ENCODE data around the gene SRPX2. TPM values are rescaled to one million over a fixed set of nuclear protein-coding genes. Genes with fewer than 3 reads are reported as not detected.

SRPX2 gene
- total RNA-seq, 1 experiment from 2014 or later = 31.5 TPM

DNA sequence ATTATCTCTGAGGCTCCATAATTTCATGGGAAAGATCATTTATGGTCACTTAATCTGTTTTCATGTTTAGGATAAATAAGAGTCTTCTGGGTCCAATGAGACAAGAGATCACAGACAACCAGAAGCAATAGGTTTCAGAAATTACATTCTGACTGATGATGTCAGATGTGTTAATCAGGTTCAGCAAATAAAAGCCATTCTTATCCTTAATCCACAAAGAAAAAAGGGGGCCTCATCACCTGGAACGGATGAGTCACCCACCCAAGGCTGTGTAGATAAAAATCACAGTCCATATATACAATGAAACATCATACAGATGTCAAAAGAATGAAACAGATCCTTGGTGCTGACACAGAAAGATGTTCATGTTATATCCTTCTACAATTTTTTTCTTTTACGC is 51.3 kb downstream of the SRPX2 start:
- Mint-ChIP-seq H3K36me3 (ENCODE audit: insufficient read depth, unreplicated experiment) (no peaks in the 10 kb centered on the region), H3K4me1 (ENCODE audit: low read depth, unreplicated experiment) (no peaks in the 10 kb centered on the region), H3K4me3 (ENCODE audit: low read depth, unreplicated experiment) (no peak overlapping the region), H3K9me3 (ENCODE audit: low read depth, unreplicated experiment) (no peaks in the 10 kb centered on the region), H3K27ac (ENCODE audit: unreplicated experiment) (no peak overlapping the region), H3K27me3 (ENCODE audit: unreplicated experiment) (no peaks in the 10 kb centered on the region)
- intact Hi-C loops (cut with micrococcal nuclease; ENCODE audit: unreplicated experiment) = no loop called here
- no TSS peak for BruUV-seq (replicated peaks)
- no peak for DNase-seq
- CTCF ChIA-PET = no interaction called here
- TF ChIP-seq, protein P1, sequence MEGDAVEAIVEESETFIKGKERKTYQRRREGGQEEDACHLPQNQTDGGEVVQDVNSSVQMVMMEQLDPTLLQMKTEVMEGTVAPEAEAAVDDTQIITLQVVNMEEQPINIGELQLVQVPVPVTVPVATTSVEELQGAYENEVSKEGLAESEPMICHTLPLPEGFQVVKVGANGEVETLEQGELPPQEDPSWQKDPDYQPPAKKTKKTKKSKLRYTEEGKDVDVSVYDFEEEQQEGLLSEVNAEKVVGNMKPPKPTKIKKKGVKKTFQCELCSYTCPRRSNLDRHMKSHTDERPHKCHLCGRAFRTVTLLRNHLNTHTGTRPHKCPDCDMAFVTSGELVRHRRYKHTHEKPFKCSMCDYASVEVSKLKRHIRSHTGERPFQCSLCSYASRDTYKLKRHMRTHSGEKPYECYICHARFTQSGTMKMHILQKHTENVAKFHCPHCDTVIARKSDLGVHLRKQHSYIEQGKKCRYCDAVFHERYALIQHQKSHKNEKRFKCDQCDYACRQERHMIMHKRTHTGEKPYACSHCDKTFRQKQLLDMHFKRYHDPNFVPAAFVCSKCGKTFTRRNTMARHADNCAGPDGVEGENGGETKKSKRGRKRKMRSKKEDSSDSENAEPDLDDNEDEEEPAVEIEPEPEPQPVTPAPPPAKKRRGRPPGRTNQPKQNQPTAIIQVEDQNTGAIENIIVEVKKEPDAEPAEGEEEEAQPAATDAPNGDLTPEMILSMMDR (IDR thresholded peaks at IDR 0.05; ENCODE audit: unreplicated experiment) = no peak

DNA sequence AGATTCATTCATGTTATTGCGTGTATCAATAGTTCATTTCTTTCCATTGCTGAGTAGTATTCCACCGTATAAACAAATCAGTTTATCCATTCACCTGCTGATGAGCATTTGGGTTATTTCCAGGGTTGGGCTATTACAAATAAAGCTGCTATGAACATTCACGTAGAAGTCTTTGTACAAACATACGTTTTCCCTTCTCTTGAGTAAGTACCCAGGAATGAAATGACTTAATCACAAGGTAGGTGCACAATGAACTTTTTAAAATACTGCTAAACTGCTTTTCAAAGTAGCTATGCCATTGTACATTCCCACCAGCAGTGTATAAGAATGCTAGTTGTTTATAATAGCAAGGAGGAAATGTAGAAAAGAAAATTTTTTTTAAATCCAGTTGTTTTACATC is 52.0 kb downstream of the SRPX2 start:
- BruUV-seq (replicated peaks) = no TSS peak
- Mint-ChIP-seq H3K4me3 (ENCODE audit: low read depth, unreplicated experiment) (no peak overlapping the region), H3K4me1 (ENCODE audit: low read depth, unreplicated experiment) (no peaks in the 10 kb centered on the region), H3K27me3 (ENCODE audit: unreplicated experiment) (no peaks in the 10 kb centered on the region), H3K9me3 (ENCODE audit: low read depth, unreplicated experiment) (no peaks in the 10 kb centered on the region), H3K27ac (ENCODE audit: unreplicated experiment) (no peak overlapping the region), H3K36me3 (ENCODE audit: insufficient read depth, unreplicated experiment) (no peaks in the 10 kb centered on the region)
- CTCF ChIA-PET = no interaction called here
- DNase-seq = no peak
- TF ChIP-seq, protein P1 (IDR thresholded peaks at IDR 0.05; ENCODE audit: unreplicated experiment) = no peak
- intact Hi-C loops (cut with micrococcal nuclease; ENCODE audit: unreplicated experiment) = no loop called here

DNA sequence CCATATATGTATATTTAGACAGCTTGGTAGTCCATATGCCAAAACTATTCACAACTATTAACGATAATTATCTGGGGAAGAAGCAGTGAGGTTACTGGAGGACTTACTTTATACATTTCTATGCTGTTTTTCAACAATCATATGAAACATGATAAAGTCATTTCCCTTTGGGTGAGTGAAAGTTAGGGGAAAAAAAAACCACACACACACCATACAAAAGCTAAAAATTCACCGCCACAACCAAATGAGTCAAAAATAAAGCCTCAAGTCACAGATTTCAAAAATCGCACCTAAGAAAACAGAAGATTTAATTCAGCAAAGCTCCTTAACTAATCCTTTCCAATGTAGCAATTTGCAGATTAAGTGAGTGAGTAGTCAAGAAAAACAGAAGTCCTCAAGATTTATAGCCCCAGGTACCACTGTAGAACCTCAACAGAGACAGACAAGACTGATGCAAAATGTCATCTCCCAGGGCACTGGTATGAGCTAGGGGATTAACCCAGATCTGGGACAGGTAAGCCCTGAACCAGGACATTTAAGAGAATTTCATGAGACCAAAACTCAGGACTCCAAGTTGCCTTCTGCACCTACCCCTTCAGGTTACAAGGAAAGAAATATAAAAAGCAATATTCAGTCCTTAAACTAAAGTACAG is 52.8 kb downstream of the SRPX2 start:
- TF ChIP-seq, protein P1 (IDR thresholded peaks at IDR 0.05; ENCODE audit: unreplicated experiment) = no peak
- Mint-ChIP-seq H3K27ac (ENCODE audit: unreplicated experiment) (no peak overlapping the region), H3K36me3 (ENCODE audit: insufficient read depth, unreplicated experiment) (no peaks in the 10 kb centered on the region), H3K9me3 (ENCODE audit: low read depth, unreplicated experiment) (no peaks in the 10 kb centered on the region), H3K27me3 (ENCODE audit: unreplicated experiment) (no peaks in the 10 kb centered on the region), H3K4me1 (ENCODE audit: low read depth, unreplicated experiment) (no peaks in the 10 kb centered on the region), H3K4me3 (ENCODE audit: low read depth, unreplicated experiment) (no peak overlapping the region)
- no peak for DNase-seq
- BruUV-seq (replicated peaks) = no TSS peak
- intact Hi-C loops (cut with micrococcal nuclease; ENCODE audit: unreplicated experiment) = no loop called here
- CTCF ChIA-PET = no interaction called here

DNA sequence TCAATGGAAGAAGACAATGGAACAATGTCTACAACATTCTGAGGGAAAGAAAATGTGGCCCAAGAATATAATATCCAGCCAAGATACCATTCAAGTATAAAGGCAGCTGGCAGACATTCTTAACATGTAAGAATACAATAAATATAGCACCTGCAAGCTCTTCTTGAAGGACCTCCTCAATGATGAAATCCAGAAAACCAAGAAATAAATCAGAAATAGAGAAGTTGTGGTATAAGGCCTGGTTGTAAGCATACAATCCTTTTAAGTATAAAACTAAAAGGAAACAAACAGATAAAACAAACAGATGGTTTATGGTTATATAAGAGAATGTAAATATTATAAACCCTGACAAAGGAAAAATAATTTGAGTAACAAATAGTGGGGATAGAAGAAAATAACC is 54.6 kb downstream of the SRPX2 start:
- no peaks in the 10 kb centered on the region for H3K4me1 Mint-ChIP-seq (ENCODE audit: low read depth, unreplicated experiment)
- intact Hi-C loops (cut with micrococcal nuclease; ENCODE audit: unreplicated experiment) = no loop called here
- DNase-seq = no peak
- TF ChIP-seq, protein P1 (IDR thresholded peaks at IDR 0.05; ENCODE audit: unreplicated experiment) = no peak
- H3K27me3 Mint-ChIP-seq (ENCODE audit: unreplicated experiment) = no peaks in the 10 kb centered on the region
- H3K9me3 Mint-ChIP-seq (ENCODE audit: low read depth, unreplicated experiment) = no peaks in the 10 kb centered on the region
- no peaks in the 10 kb centered on the region for H3K36me3 Mint-ChIP-seq (ENCODE audit: insufficient read depth, unreplicated experiment)
- no peak overlapping the region for H3K27ac Mint-ChIP-seq (ENCODE audit: unreplicated experiment)
- BruUV-seq (replicated peaks) = no TSS peak
- no peak overlapping the region for H3K4me3 Mint-ChIP-seq (ENCODE audit: low read depth, unreplicated experiment)
- CTCF ChIA-PET = interaction anchor here (1.0 kb wide), 1 partner anchor 70 kb away, joined by 3 read pairs; no protein-coding TSS in a partner anchor
